ENCODE data around the gene ROM1. TPM values are rescaled to one million over a fixed set of nuclear protein-coding genes. Genes with fewer than 3 reads are reported as not detected.

ROM1 gene, protein sequence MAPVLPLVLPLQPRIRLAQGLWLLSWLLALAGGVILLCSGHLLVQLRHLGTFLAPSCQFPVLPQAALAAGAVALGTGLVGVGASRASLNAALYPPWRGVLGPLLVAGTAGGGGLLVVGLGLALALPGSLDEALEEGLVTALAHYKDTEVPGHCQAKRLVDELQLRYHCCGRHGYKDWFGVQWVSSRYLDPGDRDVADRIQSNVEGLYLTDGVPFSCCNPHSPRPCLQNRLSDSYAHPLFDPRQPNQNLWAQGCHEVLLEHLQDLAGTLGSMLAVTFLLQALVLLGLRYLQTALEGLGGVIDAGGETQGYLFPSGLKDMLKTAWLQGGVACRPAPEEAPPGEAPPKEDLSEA
- 1.0 to 1.9 TPM (median 1.5 TPM) in 3 replicates for polyA plus RNA-seq
- polyA plus RNA-seq (2011; ENCODE audit: low read depth), result 0.42 TPM
- polyA plus RNA-seq (2011; cell fraction: cytosol; rRNA removed), result 0.92 and 1.6 TPM in 2 replicates
- 0.96 and 1.2 TPM in 2 replicates for polyA plus RNA-seq (2011; cell fraction: nucleus; rRNA removed)
- 1.7 TPM in 2 replicates for polyA plus RNA-seq (2012; ENCODE audit: low replicate concordance)
- polyA minus RNA-seq, result 1.2 to 1.3 TPM in 2 of 3 replicates, not detected in the other
- polyA minus RNA-seq (2011; cell fraction: cytosol; rRNA and poly(A)+ RNA removed), result not detected
- 0.39 TPM in 1 of 2 replicates, not detected in the other for polyA minus RNA-seq (2011; cell fraction: nucleus; rRNA and poly(A)+ RNA removed)

DNA sequence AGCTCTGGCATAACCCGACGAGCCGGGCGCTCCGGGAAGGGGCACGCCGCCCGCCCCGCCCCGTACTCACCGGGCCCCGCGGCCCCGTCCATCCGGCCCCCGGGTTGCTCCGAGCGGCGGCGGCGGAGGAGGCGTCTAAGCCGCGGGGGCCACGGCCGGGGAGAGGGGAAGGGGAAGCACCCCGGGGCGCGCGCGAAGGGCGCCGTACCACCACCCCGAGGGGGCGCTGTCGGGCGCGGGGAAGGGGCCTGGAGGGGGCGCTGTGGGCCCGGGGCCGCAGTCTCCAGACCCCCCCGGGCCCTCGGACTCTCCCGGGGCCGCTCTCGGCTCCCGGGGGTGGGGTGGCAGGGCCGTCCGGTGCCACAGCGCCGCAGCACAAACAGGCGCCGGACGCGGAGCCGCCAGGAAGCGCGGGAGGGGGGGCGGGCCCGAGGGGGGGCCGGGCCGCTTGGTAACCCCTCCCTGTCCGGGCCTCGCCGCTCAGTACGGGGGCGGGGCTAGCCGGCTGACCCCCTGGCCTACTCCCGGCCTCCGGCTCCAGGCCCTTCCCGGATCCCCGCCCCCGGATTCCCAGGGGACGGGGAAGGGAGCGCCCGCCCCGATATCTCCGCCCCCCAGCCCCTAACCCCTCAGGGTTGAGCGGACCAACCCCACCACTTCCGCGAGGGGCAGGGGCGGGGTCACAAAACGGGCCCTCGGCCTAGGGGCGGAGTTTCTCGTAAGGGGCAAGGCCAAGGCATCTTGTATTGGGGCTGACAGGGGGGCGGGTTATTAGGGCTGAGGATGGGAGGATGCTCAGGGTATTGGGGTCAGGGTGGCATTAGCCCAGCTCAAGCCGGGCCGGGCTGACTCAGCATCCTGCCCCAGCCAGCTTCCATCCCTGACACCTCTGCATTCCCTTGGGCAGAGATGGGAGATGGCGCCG is at the start of gene ROM1, which contains the start of gene EML3:
Gene ROM1, plus strand, starts transcription at position 892 of the 925 bp plus-strand sequence. Its CDS starts 25 bp downstream, at position 917.
Gene EML3, minus strand, starts transcription at position 410 of the 925 bp plus-strand sequence. Its CDS starts 318 bp downstream, at position 92.
- Histone ChIP-seq H3K9me1 (ENCODE audit: control insufficient read depth, extremely low read depth, insufficient read depth, low read length) (no peaks in the 10 kb centered on the region), H3K79me2 (ENCODE audit: control insufficient read depth, insufficient read depth, low read length) (no peaks in the 10 kb centered on the region), H3K4me2 (ENCODE audit: control insufficient read depth, extremely low read depth, insufficient read depth, low read depth, low read length) (peak within 1 kb of the TSS; percentile 78), H3K4me1 (ENCODE audit: control insufficient read depth, extremely low read depth, insufficient read depth, low read length) (peaks cover 20% of the 10 kb centered on the region), H3K27me3 (ENCODE audit: control insufficient read depth, extremely low read depth, insufficient read depth, low read length) (no peaks in the 10 kb centered on the region), H3K9ac (ENCODE audit: control insufficient read depth, extremely low read depth, insufficient read depth, low read length) (peak within 1 kb of the TSS; percentile 78), H4K20me1 (ENCODE audit: control insufficient read depth, extremely low read depth, insufficient read depth, low read length) (no peaks in the 10 kb centered on the region), H3K36me3 (ENCODE audit: control insufficient read depth in 2 of 2, extremely low read depth in 1 of 2, insufficient read depth in 2 of 2, low read length in 2 of 2) (peaks cover 13 to 25% of the 10 kb centered on the region in 2 experiments), H2AFZ (ENCODE audit: control insufficient read depth, low read length) (peak within 1 kb of the TSS; percentile 87), H3K27ac (ENCODE audit: control insufficient read depth, insufficient read depth, low read length) (peak within 1 kb of the TSS; percentile 48), H3K9me3 (ENCODE audit: control insufficient read depth, low read depth, low read length) (no peaks in the 10 kb centered on the region), H3K4me3 (ENCODE audit: control insufficient read depth in 2 of 3, extremely low read depth in 1 of 3, insufficient read depth in 2 of 3, low read depth in 1 of 3, low read length in 3 of 3) (peak within 1 kb of the TSS; percentile 60 to 85 (median 75))
- FAIRE-seq (peak; percentile 26), DNase-seq (ENCODE audit: low read depth, low spot score) (no peak)
- TF ChIP-seq EZH2 (IDR thresholded peaks at IDR 0.05; ENCODE audit: low read length), result no peak
- TF ChIP-seq, protein P1, sequence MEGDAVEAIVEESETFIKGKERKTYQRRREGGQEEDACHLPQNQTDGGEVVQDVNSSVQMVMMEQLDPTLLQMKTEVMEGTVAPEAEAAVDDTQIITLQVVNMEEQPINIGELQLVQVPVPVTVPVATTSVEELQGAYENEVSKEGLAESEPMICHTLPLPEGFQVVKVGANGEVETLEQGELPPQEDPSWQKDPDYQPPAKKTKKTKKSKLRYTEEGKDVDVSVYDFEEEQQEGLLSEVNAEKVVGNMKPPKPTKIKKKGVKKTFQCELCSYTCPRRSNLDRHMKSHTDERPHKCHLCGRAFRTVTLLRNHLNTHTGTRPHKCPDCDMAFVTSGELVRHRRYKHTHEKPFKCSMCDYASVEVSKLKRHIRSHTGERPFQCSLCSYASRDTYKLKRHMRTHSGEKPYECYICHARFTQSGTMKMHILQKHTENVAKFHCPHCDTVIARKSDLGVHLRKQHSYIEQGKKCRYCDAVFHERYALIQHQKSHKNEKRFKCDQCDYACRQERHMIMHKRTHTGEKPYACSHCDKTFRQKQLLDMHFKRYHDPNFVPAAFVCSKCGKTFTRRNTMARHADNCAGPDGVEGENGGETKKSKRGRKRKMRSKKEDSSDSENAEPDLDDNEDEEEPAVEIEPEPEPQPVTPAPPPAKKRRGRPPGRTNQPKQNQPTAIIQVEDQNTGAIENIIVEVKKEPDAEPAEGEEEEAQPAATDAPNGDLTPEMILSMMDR (optimal IDR thresholded peaks at IDR 0.05 in 1 of 3, IDR thresholded peaks at IDR 0.05 in 1 of 3, conservative IDR thresholded peaks at IDR 0.05 in 1 of 3; ENCODE audit: extremely low read depth in 1 of 3, insufficient read depth in 2 of 3, low read length in 3 of 3), result peak in 2 of 3 experiments; percentile 73 to 84
- dilution Hi-C loops (cut with MboI; ENCODE audit: extremely low pct_ligation_motif_present, low sequenced_read_pairs), result no loop called here

DNA sequence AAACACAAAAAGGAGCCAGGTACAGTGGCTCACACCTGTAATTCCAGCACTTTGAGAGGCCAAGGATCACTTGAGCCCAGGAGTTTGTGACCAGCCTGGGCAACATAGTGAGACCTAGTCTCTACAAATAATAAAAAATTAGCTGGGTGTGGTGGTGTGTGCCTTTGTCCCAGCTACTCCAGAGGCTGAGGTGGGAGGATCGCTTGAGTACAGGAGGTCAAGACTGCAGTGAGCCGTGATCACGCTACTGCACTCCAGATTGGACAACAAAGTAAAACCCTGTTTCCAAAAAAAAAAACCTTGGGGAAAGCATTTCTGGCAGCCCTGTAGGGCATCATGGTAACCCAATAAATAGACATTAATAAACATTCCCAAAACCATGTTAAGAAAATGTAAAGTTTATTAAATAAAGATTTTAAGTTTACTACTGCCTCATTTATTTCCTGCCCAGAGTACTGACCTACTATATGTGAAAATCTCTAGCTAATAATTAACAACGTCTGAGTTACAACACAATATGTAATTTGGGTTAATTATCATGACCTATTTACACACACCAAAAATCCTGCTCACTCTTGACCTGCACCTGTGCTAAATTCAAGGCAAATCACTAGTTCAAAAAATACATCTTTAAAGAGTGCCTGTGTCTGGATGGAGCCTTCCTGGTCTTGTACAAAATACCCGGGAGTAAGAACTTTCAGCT is 47.8 kb upstream of the ROM1 start:
- H2AFZ ChIP-seq (ENCODE audit: control insufficient read depth, low read length), result no peak overlapping the region
- H3K4me2 ChIP-seq (ENCODE audit: control insufficient read depth, extremely low read depth, insufficient read depth, low read depth, low read length), result no peak overlapping the region
- H3K4me1 ChIP-seq (ENCODE audit: control insufficient read depth, extremely low read depth, insufficient read depth, low read length), result peaks cover 24% of the 10 kb centered on the region
- H3K79me2 ChIP-seq (ENCODE audit: control insufficient read depth, insufficient read depth, low read length), result peaks cover 63% of the 10 kb centered on the region
- FAIRE-seq, result no peak
- H3K27ac ChIP-seq (ENCODE audit: control insufficient read depth, insufficient read depth, low read length), result no peak overlapping the region
- no peaks in the 10 kb centered on the region for H3K27me3 ChIP-seq (ENCODE audit: control insufficient read depth, extremely low read depth, insufficient read depth, low read length)
- no peaks in the 10 kb centered on the region for H3K9me3 ChIP-seq (ENCODE audit: control insufficient read depth, low read depth, low read length)
- DNase-seq (ENCODE audit: low read depth, low spot score), result no peak
- H3K9ac ChIP-seq (ENCODE audit: control insufficient read depth, extremely low read depth, insufficient read depth, low read length), result no peak overlapping the region
- peaks cover 21% of the 10 kb centered on the region for H4K20me1 ChIP-seq (ENCODE audit: control insufficient read depth, extremely low read depth, insufficient read depth, low read length)
- TF ChIP-seq EZH2 (IDR thresholded peaks at IDR 0.05; ENCODE audit: low read length), result no peak
- TF ChIP-seq, protein P1 (optimal IDR thresholded peaks at IDR 0.05 in 1 of 3, IDR thresholded peaks at IDR 0.05 in 1 of 3, conservative IDR thresholded peaks at IDR 0.05 in 1 of 3; ENCODE audit: extremely low read depth in 1 of 3, insufficient read depth in 2 of 3, low read length in 3 of 3), result no peak
- peaks cover 2% of the 10 kb centered on the region for H3K9me1 ChIP-seq (ENCODE audit: control insufficient read depth, extremely low read depth, insufficient read depth, low read length)
- no peak overlapping the region for H3K4me3 ChIP-seq (ENCODE audit: control insufficient read depth in 2 of 3, extremely low read depth in 1 of 3, insufficient read depth in 2 of 3, low read depth in 1 of 3, low read length in 3 of 3)
- peaks cover 27 to 32% of the 10 kb centered on the region in 2 experiments for H3K36me3 ChIP-seq (ENCODE audit: control insufficient read depth in 2 of 2, extremely low read depth in 1 of 2, insufficient read depth in 2 of 2, low read length in 2 of 2)
- dilution Hi-C loops (cut with MboI; ENCODE audit: extremely low pct_ligation_motif_present, low sequenced_read_pairs), result no loop called here

All from keratinocyte (primary cell).